Measurements from ENCODE around the gene P4HA1.
"Not testable (repeated sequence)": the region's sequence is repeated elsewhere in the genome, so short reads cannot be mapped to it uniquely, and the experiment has no call there.

P4HA1 gene

DNA sequence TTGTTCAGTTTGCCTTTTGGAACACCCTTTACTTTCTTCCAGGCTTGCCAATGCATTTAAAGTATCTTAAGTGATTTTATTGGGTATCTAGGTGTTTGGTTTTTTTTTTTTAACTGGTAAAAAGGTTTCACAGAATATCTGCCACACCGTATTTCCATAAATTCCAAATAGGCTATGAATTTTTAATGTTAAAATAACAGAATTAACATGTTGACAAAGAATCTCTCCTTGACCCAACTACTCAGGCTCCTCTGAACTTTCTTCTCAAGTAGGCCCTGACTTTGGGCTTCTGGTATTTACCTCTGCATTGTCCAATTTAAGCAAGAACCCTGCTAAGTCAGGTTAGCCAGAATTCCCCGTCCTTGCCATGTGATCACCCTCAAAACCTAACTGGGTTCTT is 80.9 kb downstream of the P4HA1 start:
- Histone ChIP-seq H3K9me3 (ENCODE audit: severe bottlenecking) (no peaks in the 10 kb centered on the region), H3K27me3 (ENCODE audit: insufficient read depth, poor library complexity, severe bottlenecking) (no peaks in the 10 kb centered on the region), H3K4me1 (ENCODE audit: insufficient read depth, poor library complexity, severe bottlenecking) (no peaks in the 10 kb centered on the region), H3K4me3 (ENCODE audit: severe bottlenecking) (no peak overlapping the region), H3K36me3 (ENCODE audit: low read depth) (peaks cover 85% of the 10 kb centered on the region), H3K27ac (ENCODE audit: poor library complexity, severe bottlenecking) (no peak overlapping the region)
- ATAC-seq (ENCODE audit: low read depth) (no peak), DNase-seq (ENCODE audit: low spot score) (no peak)
- TF ChIP-seq, protein P1, sequence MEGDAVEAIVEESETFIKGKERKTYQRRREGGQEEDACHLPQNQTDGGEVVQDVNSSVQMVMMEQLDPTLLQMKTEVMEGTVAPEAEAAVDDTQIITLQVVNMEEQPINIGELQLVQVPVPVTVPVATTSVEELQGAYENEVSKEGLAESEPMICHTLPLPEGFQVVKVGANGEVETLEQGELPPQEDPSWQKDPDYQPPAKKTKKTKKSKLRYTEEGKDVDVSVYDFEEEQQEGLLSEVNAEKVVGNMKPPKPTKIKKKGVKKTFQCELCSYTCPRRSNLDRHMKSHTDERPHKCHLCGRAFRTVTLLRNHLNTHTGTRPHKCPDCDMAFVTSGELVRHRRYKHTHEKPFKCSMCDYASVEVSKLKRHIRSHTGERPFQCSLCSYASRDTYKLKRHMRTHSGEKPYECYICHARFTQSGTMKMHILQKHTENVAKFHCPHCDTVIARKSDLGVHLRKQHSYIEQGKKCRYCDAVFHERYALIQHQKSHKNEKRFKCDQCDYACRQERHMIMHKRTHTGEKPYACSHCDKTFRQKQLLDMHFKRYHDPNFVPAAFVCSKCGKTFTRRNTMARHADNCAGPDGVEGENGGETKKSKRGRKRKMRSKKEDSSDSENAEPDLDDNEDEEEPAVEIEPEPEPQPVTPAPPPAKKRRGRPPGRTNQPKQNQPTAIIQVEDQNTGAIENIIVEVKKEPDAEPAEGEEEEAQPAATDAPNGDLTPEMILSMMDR (IDR thresholded peaks at IDR 0.05; ENCODE audit: poor library complexity, severe bottlenecking): no peak

DNA sequence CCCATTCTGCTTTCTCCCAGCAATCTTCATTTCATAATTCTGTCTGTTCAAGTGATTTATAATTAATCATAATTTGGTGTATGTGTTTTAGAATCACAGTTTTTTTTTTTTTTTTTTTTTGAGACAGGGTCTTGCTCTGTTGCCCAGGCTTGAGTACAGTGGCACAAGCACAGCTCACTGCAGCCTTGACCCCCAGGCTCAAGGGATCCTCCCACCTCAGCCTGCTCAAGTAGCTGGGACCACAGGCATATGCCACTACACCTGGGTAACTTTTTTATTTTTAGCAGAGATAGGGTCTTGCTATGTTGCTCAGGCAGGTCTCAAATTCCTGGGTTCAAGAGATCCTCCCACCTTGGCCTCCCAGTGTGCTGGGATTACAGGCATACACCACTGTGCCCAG is 92.8 kb downstream of the P4HA1 start:
- Histone ChIP-seq H3K27ac (ENCODE audit: poor library complexity, severe bottlenecking) (no peak overlapping the region), H3K4me1 (ENCODE audit: insufficient read depth, poor library complexity, severe bottlenecking) (no peaks in the 10 kb centered on the region), H3K9me3 (ENCODE audit: severe bottlenecking) (no peaks in the 10 kb centered on the region), H3K27me3 (ENCODE audit: insufficient read depth, poor library complexity, severe bottlenecking) (no peaks in the 10 kb centered on the region), H3K36me3 (ENCODE audit: low read depth) (peaks cover 57% of the 10 kb centered on the region), H3K4me3 (ENCODE audit: severe bottlenecking) (no peak overlapping the region)
- TF ChIP-seq, protein P1 (IDR thresholded peaks at IDR 0.05; ENCODE audit: poor library complexity, severe bottlenecking): no peak
- ATAC-seq (ENCODE audit: low read depth) (no peak), DNase-seq (ENCODE audit: low spot score) (no peak)

DNA sequence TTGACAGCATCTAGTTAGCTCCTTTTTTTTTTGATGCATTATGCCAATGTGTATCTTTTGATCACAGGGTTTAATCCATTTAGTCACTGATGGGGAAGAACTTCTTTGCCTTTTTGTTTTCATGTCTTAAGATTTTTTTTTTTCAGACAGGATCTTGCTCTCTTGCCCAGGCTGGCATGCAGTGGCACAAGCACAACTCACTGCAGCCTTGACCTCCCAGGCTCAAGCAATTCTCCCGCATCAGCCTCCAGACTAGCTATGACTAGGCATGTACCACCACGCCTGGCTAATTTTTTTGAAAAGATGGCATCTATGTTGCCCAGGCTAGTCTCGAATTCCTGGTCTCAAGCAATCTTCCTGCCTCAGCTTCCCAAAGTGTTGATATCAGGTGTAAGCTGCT is 95.7 kb downstream of the P4HA1 start:
- DNase-seq (ENCODE audit: low spot score) (no peak), ATAC-seq (ENCODE audit: low read depth) (no peak)
- Histone ChIP-seq H3K27me3 (ENCODE audit: insufficient read depth, poor library complexity, severe bottlenecking) (no peaks in the 10 kb centered on the region), H3K27ac (ENCODE audit: poor library complexity, severe bottlenecking) (no peak overlapping the region), H3K9me3 (ENCODE audit: severe bottlenecking) (no peaks in the 10 kb centered on the region), H3K36me3 (ENCODE audit: low read depth) (peaks cover 40% of the 10 kb centered on the region), H3K4me1 (ENCODE audit: insufficient read depth, poor library complexity, severe bottlenecking) (no peaks in the 10 kb centered on the region), H3K4me3 (ENCODE audit: severe bottlenecking) (no peak overlapping the region)
- TF ChIP-seq, protein P1 (IDR thresholded peaks at IDR 0.05; ENCODE audit: poor library complexity, severe bottlenecking): no peak

DNA sequence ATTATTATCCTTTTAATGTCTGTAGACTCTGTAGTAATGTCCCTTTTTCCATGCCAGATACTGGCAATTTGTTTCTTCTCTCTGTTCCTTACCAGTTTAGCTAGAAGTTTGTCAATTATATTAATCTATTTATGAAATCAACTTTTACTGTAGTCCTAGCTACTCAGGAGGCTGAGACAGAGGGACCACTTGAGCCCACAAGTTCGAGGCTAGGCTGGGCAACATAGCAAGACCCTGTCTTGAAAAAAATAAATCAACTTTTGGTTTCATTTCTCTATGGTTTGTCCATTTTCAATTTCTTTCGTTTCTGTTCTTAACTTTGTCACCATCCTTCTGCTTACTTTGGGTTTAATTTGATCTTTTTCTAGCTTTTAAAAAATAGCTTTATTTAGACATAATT is 99.6 kb downstream of the P4HA1 start:
- DNase-seq (ENCODE audit: low spot score) (no peak), ATAC-seq (ENCODE audit: low read depth) (no peak)
- no peak overlapping the region for H3K4me3 ChIP-seq (ENCODE audit: severe bottlenecking)
- no peak overlapping the region for H3K27ac ChIP-seq (ENCODE audit: poor library complexity, severe bottlenecking)
- H3K36me3 ChIP-seq (ENCODE audit: low read depth): peaks cover 8% of the 10 kb centered on the region
- no peaks in the 10 kb centered on the region for H3K4me1 ChIP-seq (ENCODE audit: insufficient read depth, poor library complexity, severe bottlenecking)
- TF ChIP-seq, protein P1 (IDR thresholded peaks at IDR 0.05; ENCODE audit: poor library complexity, severe bottlenecking): no peak
- no peaks in the 10 kb centered on the region for H3K27me3 ChIP-seq (ENCODE audit: insufficient read depth, poor library complexity, severe bottlenecking)
- no peaks in the 10 kb centered on the region for H3K9me3 ChIP-seq (ENCODE audit: severe bottlenecking)

DNA sequence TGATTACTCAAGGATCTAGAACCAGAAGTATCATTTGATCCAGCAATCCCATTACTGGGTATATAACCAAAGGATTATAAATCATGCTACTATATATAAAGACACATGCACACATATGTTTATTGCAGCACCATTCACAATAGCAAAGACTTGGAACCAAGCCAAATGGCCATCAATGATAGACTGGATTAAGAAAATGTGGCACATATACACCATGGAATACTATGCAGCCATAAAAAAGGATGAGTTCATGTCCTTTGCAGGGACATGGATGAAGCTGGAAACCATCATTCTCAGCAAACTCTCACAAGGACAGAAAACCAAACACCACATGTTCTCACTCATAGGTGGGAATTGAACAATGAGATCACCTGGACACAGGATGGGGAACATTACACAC is 101.2 kb downstream of the P4HA1 start:
- not testable (repeated sequence) for H3K27me3 ChIP-seq (ENCODE audit: insufficient read depth, poor library complexity, severe bottlenecking); H3K4me1 ChIP-seq (ENCODE audit: insufficient read depth, poor library complexity, severe bottlenecking); H3K36me3 ChIP-seq (ENCODE audit: low read depth); DNase-seq (ENCODE audit: low spot score); H3K4me3 ChIP-seq (ENCODE audit: severe bottlenecking); ATAC-seq (ENCODE audit: low read depth); H3K9me3 ChIP-seq (ENCODE audit: severe bottlenecking); H3K27ac ChIP-seq (ENCODE audit: poor library complexity, severe bottlenecking)

DNA sequence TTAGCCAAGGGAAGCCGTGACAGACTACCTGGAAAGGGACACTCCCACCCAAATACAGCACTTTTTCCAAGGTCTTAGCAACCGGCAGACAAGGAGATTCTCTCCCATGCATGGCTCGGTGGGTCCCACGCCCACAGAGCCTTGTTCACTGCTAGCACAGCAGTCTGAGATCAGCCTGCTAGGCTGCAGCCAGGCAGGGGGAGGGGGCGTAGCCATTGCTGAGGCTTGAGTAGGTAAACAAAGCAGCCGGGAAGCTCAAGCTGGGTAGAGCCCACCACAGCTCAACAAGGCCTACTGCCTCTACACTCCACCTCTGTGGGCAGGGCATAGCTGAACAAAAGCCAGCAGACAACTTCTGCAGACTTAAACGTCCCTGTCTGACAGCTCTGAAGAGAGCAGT is 106.9 kb downstream of the P4HA1 start:
- H3K27ac ChIP-seq (ENCODE audit: poor library complexity, severe bottlenecking); H3K4me1 ChIP-seq (ENCODE audit: insufficient read depth, poor library complexity, severe bottlenecking); H3K27me3 ChIP-seq (ENCODE audit: insufficient read depth, poor library complexity, severe bottlenecking); H3K9me3 ChIP-seq (ENCODE audit: severe bottlenecking); H3K4me3 ChIP-seq (ENCODE audit: severe bottlenecking); H3K36me3 ChIP-seq (ENCODE audit: low read depth); DNase-seq (ENCODE audit: low spot score); ATAC-seq (ENCODE audit: low read depth): not testable (repeated sequence)

DNA sequence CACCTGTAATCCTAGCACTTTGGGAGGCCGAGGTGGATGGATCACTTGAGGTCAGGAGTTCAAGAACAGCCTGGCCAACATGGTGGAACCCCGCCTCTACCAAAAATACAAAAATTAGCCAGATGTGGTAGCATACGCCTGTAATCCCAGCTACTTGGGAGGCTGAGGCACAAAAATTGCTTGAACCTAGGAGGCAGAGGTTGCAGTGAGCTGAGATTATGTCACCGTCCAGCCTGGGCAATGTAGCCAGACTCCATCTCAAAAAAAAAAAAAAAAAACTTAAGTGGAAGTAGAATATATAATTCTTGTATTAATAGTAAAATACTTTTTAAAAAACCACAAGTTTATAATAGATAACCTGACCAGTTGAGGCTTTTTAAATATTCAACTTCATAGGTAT is 112.0 kb downstream of the P4HA1 start:
- not testable (repeated sequence) for DNase-seq (ENCODE audit: low spot score); H3K27ac ChIP-seq (ENCODE audit: poor library complexity, severe bottlenecking); ATAC-seq (ENCODE audit: low read depth); H3K27me3 ChIP-seq (ENCODE audit: insufficient read depth, poor library complexity, severe bottlenecking); H3K9me3 ChIP-seq (ENCODE audit: severe bottlenecking); H3K4me1 ChIP-seq (ENCODE audit: insufficient read depth, poor library complexity, severe bottlenecking); H3K36me3 ChIP-seq (ENCODE audit: low read depth); H3K4me3 ChIP-seq (ENCODE audit: severe bottlenecking)

Data from RWPE2 (cell line).